Measurements from ENCODE around the gene DAGLB.

DAGLB gene

DNA sequence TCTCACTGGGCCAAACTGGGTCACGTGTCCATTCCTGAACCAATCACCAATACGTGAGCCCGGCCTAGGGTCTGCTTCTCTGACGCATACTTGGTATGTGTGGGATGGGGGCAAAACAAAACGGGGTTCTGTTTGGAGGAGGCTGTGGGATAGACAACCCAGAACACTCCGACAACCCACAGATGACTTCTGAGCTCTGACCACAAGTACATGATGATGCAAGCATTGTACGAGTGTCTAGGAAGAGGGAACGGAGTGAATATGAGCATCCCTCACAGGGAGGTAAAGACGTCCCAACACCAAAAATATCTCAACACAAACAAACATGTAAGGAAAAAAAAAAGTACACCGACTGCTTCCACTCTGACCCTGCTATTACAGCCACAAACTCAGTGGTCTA lies 5.6 kb downstream of the DAGLB start:
- Histone ChIP-seq H3K27me3 (ENCODE audit: insufficient read depth, low read length) (no peaks in the 10 kb centered on the region), H3K4me3 (ENCODE audit: low read length) (no peak overlapping the region), H3K9ac (ENCODE audit: low read depth, low read length) (no peak overlapping the region), H3K36me3 (ENCODE audit: insufficient read depth, low read length) (peaks cover 43% of the 10 kb centered on the region), H3K4me1 (ENCODE audit: insufficient read depth, low read length) (no peaks in the 10 kb centered on the region), H3K9me3 (ENCODE audit: insufficient read depth, low read depth, low read length) (no peaks in the 10 kb centered on the region), H3K27ac (ENCODE audit: low read depth, low read length) (no peak overlapping the region)
- 100% methylated on average over 9 of the region's 10 CpGs for WGBS

DNA sequence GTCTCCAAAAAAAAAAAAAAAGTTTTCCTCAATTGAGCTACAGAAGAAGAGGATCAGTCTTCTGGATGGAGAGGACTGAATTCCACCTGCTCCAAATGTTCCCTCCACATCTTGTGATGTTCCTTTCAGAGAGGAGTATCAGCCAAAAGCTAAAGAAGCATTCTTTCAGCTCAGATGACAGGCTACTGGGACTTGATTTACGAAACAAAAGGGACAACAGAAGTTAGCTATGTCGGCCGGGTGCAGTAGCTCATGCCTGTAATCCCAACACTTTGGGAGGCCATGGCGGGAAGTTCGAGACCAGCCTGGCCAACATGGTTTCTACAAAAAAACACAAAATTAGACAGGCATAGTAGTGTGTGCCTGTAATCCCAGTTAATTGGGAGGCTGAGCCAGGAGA lies 7.4 kb downstream of the DAGLB start:
- Histone ChIP-seq H3K4me1 (ENCODE audit: insufficient read depth, low read length) (no peaks in the 10 kb centered on the region), H3K27ac (ENCODE audit: low read depth, low read length) (no peak overlapping the region), H3K9me3 (ENCODE audit: insufficient read depth, low read depth, low read length) (no peaks in the 10 kb centered on the region), H3K36me3 (ENCODE audit: insufficient read depth, low read length) (peaks cover 36% of the 10 kb centered on the region), H3K4me3 (ENCODE audit: low read length) (no peak overlapping the region), H3K27me3 (ENCODE audit: insufficient read depth, low read length) (no peaks in the 10 kb centered on the region), H3K9ac (ENCODE audit: low read depth, low read length) (no peak overlapping the region)
- 81% methylated on average over 5 of the region's 5 CpGs for WGBS

DNA sequence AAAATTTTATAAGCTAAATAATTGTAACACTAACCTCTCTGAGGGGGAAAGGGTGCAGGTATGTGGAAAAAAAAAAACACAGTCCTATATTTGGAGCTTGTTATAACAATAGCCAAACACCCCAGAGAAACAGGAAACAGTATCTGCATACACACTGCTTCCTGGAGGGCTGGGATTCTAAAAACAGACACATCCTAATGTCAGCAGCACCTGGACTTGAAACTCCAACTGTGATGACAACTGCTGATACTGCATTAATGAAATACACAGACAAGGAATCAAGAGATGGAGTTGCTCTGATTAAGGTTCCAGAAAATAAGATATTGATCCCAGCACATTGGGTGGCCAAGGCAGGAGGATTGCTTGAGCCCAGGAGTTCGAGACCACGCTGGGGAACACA lies 9.3 kb downstream of the DAGLB start:
- no peaks in the 10 kb centered on the region for H3K9me3 ChIP-seq (ENCODE audit: insufficient read depth, low read depth, low read length)
- no peak overlapping the region for H3K27ac ChIP-seq (ENCODE audit: low read depth, low read length)
- H3K27me3 ChIP-seq (ENCODE audit: insufficient read depth, low read length): no peaks in the 10 kb centered on the region
- H3K4me3 ChIP-seq (ENCODE audit: low read length): no peak overlapping the region
- no peak overlapping the region for H3K9ac ChIP-seq (ENCODE audit: low read depth, low read length)
- peaks cover 31% of the 10 kb centered on the region for H3K36me3 ChIP-seq (ENCODE audit: insufficient read depth, low read length)
- 98% methylated on average over 2 of the region's 2 CpGs for WGBS
- H3K4me1 ChIP-seq (ENCODE audit: insufficient read depth, low read length): no peaks in the 10 kb centered on the region

DNA sequence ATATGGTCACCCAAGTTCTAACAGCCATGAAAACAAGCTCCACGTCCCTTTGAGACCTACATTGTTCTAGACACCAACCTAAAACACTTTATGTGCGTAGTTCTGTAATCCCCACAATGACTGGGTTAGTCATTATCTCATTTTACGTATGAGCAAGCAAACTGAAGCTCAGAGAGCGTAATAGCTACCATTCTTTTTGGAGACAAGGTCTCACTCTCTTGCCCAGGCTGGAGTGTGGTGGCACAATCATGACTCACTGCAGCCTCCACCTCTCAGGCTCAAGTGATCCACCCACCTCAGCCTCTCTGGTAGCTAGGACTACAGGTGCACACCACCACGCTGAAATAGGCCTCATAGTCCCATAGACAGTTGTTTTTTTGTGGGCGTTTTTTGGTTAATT lies 10.5 kb downstream of the DAGLB start:
- no peak overlapping the region for H3K27ac ChIP-seq (ENCODE audit: low read depth, low read length)
- H3K9ac ChIP-seq (ENCODE audit: low read depth, low read length): no peak overlapping the region
- H3K36me3 ChIP-seq (ENCODE audit: insufficient read depth, low read length): peaks cover 31% of the 10 kb centered on the region
- no peaks in the 10 kb centered on the region for H3K9me3 ChIP-seq (ENCODE audit: insufficient read depth, low read depth, low read length)
- no peak overlapping the region for H3K4me3 ChIP-seq (ENCODE audit: low read length)
- H3K4me1 ChIP-seq (ENCODE audit: insufficient read depth, low read length): no peaks in the 10 kb centered on the region
- 97% methylated on average over 6 of the region's 6 CpGs for WGBS
- H3K27me3 ChIP-seq (ENCODE audit: insufficient read depth, low read length): no peaks in the 10 kb centered on the region

DNA sequence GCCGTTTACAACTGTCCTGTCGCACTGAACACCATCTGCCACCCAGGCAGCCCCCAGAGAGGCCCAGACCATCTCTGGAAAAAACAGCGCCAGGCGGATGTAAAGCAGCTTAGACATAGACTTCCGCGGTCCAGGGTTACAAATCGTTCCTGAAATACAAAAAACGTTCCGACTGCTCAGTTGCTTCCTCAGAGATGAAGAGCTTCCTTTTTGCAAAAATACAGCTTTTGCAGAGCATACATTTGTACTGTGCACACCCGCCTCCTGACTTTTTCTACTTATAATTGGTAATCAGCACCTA lies 11.4 kb downstream of the DAGLB start:
- Histone ChIP-seq H3K9me3 (ENCODE audit: insufficient read depth, low read depth, low read length) (no peaks in the 10 kb centered on the region), H3K27me3 (ENCODE audit: insufficient read depth, low read length) (no peaks in the 10 kb centered on the region), H3K4me3 (ENCODE audit: low read length) (no peak overlapping the region), H3K4me1 (ENCODE audit: insufficient read depth, low read length) (no peaks in the 10 kb centered on the region), H3K27ac (ENCODE audit: low read depth, low read length) (no peak overlapping the region), H3K36me3 (ENCODE audit: insufficient read depth, low read length) (peaks cover 29% of the 10 kb centered on the region), H3K9ac (ENCODE audit: low read depth, low read length) (no peak overlapping the region)
- WGBS: 95% methylated on average over 10 of the region's 10 CpGs

DNA sequence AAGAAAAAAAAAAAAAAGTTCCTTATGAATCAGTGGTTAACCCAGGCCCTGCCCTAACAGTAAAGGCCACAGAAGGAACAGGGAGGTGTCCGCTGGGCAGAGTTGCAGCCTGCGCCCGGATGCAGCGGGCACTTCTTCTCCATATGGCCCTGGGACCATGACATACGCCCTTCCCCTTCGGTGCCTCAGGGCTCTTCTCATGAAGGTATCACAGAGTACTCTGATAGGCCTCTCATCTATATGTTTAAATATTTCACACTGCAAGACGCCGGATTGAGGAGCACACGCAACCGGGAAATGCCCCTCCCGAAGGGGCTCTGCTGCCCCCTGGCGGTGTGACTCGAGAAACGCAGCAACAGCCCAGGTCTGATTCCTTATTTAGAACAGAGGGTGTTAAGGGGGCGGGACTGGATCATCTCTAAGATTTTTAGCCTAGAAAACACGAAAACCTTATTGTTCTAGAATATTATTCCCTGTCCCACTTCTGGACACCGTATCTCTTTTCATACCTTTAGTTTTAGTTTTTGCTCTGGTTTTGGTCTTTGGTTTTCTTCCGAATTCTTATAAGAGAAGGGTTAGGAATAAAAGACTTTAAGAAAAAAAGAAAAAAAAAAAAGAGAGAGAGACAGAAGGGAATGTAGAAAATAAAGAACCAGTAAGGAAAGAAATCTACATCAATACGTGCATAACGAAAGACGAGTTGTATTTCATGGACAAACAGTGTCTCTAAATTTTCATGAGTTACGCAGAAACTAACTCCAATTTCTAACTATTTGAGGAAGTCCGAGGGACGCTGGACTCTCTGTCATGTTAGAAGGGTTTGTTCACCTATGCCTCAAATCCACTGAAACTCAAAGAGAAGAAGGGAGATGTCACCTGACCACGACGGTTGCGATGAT lies 12.0 kb downstream of the DAGLB start:
- no peaks in the 10 kb centered on the region for H3K9me3 ChIP-seq (ENCODE audit: insufficient read depth, low read depth, low read length)
- H3K27me3 ChIP-seq (ENCODE audit: insufficient read depth, low read length): no peaks in the 10 kb centered on the region
- peaks cover 33% of the 10 kb centered on the region for H3K36me3 ChIP-seq (ENCODE audit: insufficient read depth, low read length)
- no peaks in the 10 kb centered on the region for H3K4me1 ChIP-seq (ENCODE audit: insufficient read depth, low read length)
- no peak overlapping the region for H3K9ac ChIP-seq (ENCODE audit: low read depth, low read length)
- no peak overlapping the region for H3K27ac ChIP-seq (ENCODE audit: low read depth, low read length)
- WGBS: 67% methylated on average over 26 of the region's 27 CpGs
- no peak overlapping the region for H3K4me3 ChIP-seq (ENCODE audit: low read length)

DNA sequence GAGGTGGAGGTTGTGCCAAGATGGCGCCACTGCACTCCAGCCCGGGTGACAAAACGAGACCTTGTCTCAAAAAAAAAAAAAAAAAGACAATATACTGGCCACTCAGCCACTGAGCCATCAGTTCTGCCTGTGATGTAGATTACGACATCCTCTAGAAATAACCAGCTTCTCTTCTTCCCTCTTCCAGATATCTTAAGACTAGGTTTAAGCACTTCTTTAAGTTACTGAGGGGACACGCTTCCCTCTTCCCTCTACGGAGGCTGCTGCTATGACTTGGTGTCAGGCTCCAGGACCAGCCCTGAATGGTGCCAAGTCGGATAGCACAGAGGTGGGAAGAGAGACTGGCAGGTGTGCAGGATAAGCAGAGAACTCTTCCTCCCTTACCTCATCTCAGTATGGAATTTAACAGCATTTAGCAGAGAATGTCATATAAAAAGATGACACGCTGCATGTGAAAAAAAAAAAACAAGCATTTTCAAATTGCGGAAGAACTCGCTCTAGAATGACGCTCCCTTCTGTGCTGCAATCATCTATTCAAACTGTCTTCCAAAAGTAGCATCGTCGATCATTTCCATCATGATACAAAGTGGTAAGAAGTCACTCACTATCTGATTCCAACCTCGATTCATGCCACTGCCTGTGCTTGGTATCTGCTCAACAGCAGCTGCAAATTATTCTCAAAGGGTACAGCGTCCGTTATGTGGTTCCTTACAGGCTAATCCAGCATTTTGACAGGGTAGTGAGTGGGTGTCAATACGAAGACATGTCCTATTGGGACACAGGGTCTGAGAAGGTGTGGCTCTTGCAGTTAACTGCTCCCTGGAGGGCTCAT lies 13.8 kb downstream of the DAGLB start:
- H3K9me3 ChIP-seq (ENCODE audit: insufficient read depth, low read depth, low read length): no peaks in the 10 kb centered on the region
- H3K4me1 ChIP-seq (ENCODE audit: insufficient read depth, low read length): no peaks in the 10 kb centered on the region
- H3K27ac ChIP-seq (ENCODE audit: low read depth, low read length): no peak overlapping the region
- peaks cover 42% of the 10 kb centered on the region for H3K36me3 ChIP-seq (ENCODE audit: insufficient read depth, low read length)
- 96% methylated on average over 17 of the region's 17 CpGs for WGBS
- no peak overlapping the region for H3K4me3 ChIP-seq (ENCODE audit: low read length)
- H3K9ac ChIP-seq (ENCODE audit: low read depth, low read length): no peak overlapping the region
- H3K27me3 ChIP-seq (ENCODE audit: insufficient read depth, low read length): no peaks in the 10 kb centered on the region

DNA sequence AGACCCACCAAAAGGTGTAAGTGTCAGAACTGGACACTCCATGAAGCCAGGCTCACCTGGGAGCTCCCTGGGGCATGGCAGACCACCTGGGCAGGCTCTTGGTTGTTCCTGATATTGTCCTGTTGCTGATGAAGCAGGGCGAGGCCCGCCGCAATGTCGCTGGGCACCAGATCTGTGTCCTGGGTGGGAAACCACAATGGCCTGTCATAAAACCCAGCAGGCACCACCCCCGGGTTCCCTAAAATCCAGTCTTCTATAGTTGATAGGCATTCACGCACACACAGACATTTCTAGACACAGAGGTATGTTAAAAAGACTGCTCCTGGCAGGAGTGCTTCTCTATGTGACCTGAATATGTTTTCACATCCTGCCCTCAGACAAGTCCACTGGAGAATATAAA lies 15.0 kb downstream of the DAGLB start:
- H3K36me3 ChIP-seq (ENCODE audit: insufficient read depth, low read length): peaks cover 54% of the 10 kb centered on the region
- H3K27me3 ChIP-seq (ENCODE audit: insufficient read depth, low read length): no peaks in the 10 kb centered on the region
- H3K4me1 ChIP-seq (ENCODE audit: insufficient read depth, low read length): no peaks in the 10 kb centered on the region
- no peak overlapping the region for H3K9ac ChIP-seq (ENCODE audit: low read depth, low read length)
- H3K9me3 ChIP-seq (ENCODE audit: insufficient read depth, low read depth, low read length): no peaks in the 10 kb centered on the region
- H3K27ac ChIP-seq (ENCODE audit: low read depth, low read length): no peak overlapping the region
- 95% methylated on average over 6 of the region's 6 CpGs for WGBS
- no peak overlapping the region for H3K4me3 ChIP-seq (ENCODE audit: low read length)

DNA sequence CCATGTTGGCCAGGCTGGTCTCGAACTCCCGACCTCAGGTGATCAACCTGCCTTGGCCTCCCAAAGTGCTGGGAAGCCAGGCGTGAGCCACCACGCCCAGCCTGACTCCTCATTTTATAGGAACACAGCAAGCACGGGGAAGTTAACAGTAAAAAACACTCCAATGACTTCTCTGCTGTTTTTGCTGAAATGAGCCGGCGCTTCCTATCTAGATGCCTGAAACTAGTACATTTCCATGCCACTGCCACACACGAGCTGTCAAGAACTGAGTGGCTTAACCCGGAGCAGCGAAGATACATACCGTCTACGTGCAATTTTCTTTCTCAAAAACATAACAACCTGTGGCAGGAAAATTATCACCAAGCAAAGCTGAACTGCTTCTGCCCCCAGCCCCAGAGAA lies 16.8 kb downstream of the DAGLB start:
- Histone ChIP-seq H3K27me3 (ENCODE audit: insufficient read depth, low read length) (no peaks in the 10 kb centered on the region), H3K36me3 (ENCODE audit: insufficient read depth, low read length) (peaks cover 69% of the 10 kb centered on the region), H3K4me1 (ENCODE audit: insufficient read depth, low read length) (no peaks in the 10 kb centered on the region), H3K27ac (ENCODE audit: low read depth, low read length) (no peak overlapping the region), H3K4me3 (ENCODE audit: low read length) (no peak overlapping the region), H3K9me3 (ENCODE audit: insufficient read depth, low read depth, low read length) (no peaks in the 10 kb centered on the region), H3K9ac (ENCODE audit: low read depth, low read length) (no peak overlapping the region)
- 96% methylated on average over 12 of the region's 12 CpGs for WGBS

DNA sequence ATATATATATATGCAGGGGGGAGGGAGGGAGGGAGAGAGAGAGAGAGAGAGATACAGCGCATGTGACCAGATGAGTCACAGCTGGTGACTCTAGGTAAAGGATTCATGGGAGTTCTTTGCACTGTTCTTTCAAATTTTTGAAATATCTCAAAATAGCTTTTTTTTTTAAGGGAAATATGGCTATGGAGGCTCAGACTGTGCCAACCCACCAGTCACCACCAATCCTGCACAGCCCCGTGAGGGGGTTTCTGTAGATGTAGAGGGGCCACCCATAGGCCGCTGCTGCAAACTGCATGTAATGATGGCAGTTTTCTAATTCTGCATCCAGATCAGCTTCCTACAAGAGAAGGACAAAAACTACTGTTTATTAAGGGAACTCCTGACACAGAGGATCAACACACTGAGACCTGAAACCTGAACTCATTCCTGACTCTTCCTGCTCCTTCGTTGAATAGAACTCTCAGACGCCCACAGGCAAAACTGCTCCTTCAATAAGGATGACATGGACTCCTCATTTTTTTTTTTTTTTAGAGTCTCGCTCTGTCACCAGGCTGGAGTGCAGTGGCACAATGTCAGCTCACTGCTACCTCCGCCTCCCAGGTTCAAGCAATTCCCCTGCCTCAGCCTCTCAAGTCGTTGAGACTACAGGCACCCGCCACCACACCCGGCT lies 17.3 kb downstream of the DAGLB start:
- H3K27me3 ChIP-seq (ENCODE audit: insufficient read depth, low read length): no peaks in the 10 kb centered on the region
- H3K9ac ChIP-seq (ENCODE audit: low read depth, low read length): no peak overlapping the region
- H3K36me3 ChIP-seq (ENCODE audit: insufficient read depth, low read length): peaks cover 75% of the 10 kb centered on the region
- no peak overlapping the region for H3K27ac ChIP-seq (ENCODE audit: low read depth, low read length)
- no peaks in the 10 kb centered on the region for H3K4me1 ChIP-seq (ENCODE audit: insufficient read depth, low read length)
- no peaks in the 10 kb centered on the region for H3K9me3 ChIP-seq (ENCODE audit: insufficient read depth, low read depth, low read length)
- WGBS: 92% methylated on average over 10 of the region's 10 CpGs
- H3K4me3 ChIP-seq (ENCODE audit: low read length): no peak overlapping the region

DNA sequence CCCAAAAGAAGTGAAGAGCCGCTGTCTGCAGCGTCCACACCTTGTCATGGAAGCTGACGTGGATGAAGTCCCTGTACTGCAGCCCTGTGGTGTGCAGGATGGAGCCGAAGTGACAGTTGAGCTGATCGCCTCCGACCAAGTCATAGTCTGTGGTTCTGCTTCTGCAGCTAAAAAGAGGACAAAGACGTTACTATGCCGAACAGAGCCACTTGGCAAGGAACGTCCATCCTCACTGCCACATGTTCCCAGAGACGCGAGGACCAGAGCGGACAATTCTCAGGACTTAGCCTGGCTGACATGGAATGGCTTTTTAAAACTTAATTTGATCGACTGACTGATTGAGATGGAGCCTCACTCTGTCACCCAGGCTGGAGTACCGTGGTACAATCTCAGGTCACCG lies 21.8 kb downstream of the DAGLB start:
- H3K4me3 ChIP-seq (ENCODE audit: low read length): no peak overlapping the region
- 97% methylated on average over 15 of the region's 15 CpGs for WGBS
- H3K36me3 ChIP-seq (ENCODE audit: insufficient read depth, low read length): peaks cover 82% of the 10 kb centered on the region
- H3K27me3 ChIP-seq (ENCODE audit: insufficient read depth, low read length): no peaks in the 10 kb centered on the region
- H3K4me1 ChIP-seq (ENCODE audit: insufficient read depth, low read length): no peaks in the 10 kb centered on the region
- no peak overlapping the region for H3K27ac ChIP-seq (ENCODE audit: low read depth, low read length)
- H3K9me3 ChIP-seq (ENCODE audit: insufficient read depth, low read depth, low read length): peaks cover 18% of the 10 kb centered on the region
- H3K9ac ChIP-seq (ENCODE audit: low read depth, low read length): no peak overlapping the region

Data from HUES64 (cell line).